Right lobe of liver (tissue), 6 donors: Measurements from ENCODE around the gene SURF6. TPM values are rescaled to one million over a fixed set of nuclear protein-coding genes. Genes with fewer than 3 reads are reported as not detected.
A peak's percentile ranks its signal among the peaks of the same experiment; 100 is the strongest.

Experiments
- ATAC-seq, 4 donors: fragments of 200-7000 bp; cut with Tn5 transposase; one replicate each; pipeline ENCODE4 v1.9.1; 2020; ENCODE audit warnings: mild to moderate bottlenecking in 4 of 4, moderate library complexity in 4 of 4
- DNase-seq, 3 donors: peaks; one replicate each; pipeline ENCODE4 v3.0.0-alpha.2; 2020
- H3K27ac ChIP-seq, 3 donors: fragments of 200-600 bp; one replicate each; pipeline ENCODE4 v1.8.0; 2022
- H3K27me3 ChIP-seq, 2 donors: fragments of 200-600 bp; one replicate each; pipeline ENCODE4 v1.8.0; 2022
- H3K36me3 ChIP-seq, 4 donors: fragments of 200-600 bp; sonication (generic) in 1 of 4; one replicate each; pipeline versions ENCODE4 v1.5.1 to v1.8.0; 2017 to 2022; ENCODE audit warnings: control low read depth in 1 of 4
- H3K4me1 ChIP-seq, 4 donors: fragments of 200-600 bp; sonication (generic) in 1 of 4; one replicate each; pipeline versions ENCODE4 v1.5.1 to v1.8.0; 2017 to 2022; ENCODE audit warnings: control low read depth in 1 of 4
- H3K4me3 ChIP-seq, 3 donors: fragments of 200-600 bp; one replicate each; pipeline ENCODE4 v1.8.0; 2022
- H3K9me3 ChIP-seq, 4 donors: fragments of 200-600 bp; sonication (generic) in 1 of 4; one replicate each; pipeline versions ENCODE4 v1.5.1 to v1.8.0; 2017 to 2022; ENCODE audit warnings: control low read depth in 1 of 4
- POLR2A ChIP-seq: fragments of 450-650 bp; IDR thresholded peaks from one replicate; pipeline ENCODE4 v1.6.1; 2017; ENCODE audit warnings: antibody characterized with exemption, mild to moderate bottlenecking
- WGBS: methylation state at CpG from one replicate; pipeline ENCODE4 v1.1.6; 2018; ENCODE audit warnings: low coverage, low lambda C conversion rate; ENCODE audit not compliant: insufficient coverage; ENCODE audit errors: missing lambda C conversion rate; 5-methylcytosine and 5-hydroxymethylcytosine counted together
- intact Hi-C, 2 donors: fragments of 100-400 bp; cut with DNase I; formaldehyde crosslinking; loops; one replicate each; pipeline versions ENCODE4 v1.11.2 to v1.14.1; 2022
- total RNA-seq, 6 experiments: library from RNA; depleted of rRNA in 2 of 6; stranded (reverse); fragments of >200 nt in 2 of 6; fragmentation: NEBNext Ultra II Directional in 3 of 6; extraction: Animal tissue kit (Norgen Biotek cat#: 25700) in 3 of 6; gene quantifications; one replicate each; pipeline versions ENCODE4 v1.1.0 to v1.2.4, GENCODE V29; 2016 to 2023
- TF ChIP-seq, protein P1 (sequence below), 4 donors: fragments of 200-600 bp in 3 of 4; fragments of 450-650 bp in 1 of 4; IDR thresholded peaks; one replicate each; pipeline versions ENCODE4 v1.5.1 to v1.8.0; 2016 to 2022; ENCODE audit warnings: antibody characterized with exemption in 4 of 4, mild to moderate bottlenecking in 2 of 4
- donor health status: DM: no; HTN: yes; CAD: no.
- donor health status: DM: no; HTN: no; CAD: no.
- donor health status: DM: no; HTN: no; CAD: no.
- donor health status: DM: no; HTN: yes; CAD: no.
- donor health status: DM: no; HTN: yes; CAD: no.

Gene SURF6
- total RNA-seq, 6 experiments from 2014 or later, result 5.8 to 8.8 (median 7.6) TPM

DNA sequence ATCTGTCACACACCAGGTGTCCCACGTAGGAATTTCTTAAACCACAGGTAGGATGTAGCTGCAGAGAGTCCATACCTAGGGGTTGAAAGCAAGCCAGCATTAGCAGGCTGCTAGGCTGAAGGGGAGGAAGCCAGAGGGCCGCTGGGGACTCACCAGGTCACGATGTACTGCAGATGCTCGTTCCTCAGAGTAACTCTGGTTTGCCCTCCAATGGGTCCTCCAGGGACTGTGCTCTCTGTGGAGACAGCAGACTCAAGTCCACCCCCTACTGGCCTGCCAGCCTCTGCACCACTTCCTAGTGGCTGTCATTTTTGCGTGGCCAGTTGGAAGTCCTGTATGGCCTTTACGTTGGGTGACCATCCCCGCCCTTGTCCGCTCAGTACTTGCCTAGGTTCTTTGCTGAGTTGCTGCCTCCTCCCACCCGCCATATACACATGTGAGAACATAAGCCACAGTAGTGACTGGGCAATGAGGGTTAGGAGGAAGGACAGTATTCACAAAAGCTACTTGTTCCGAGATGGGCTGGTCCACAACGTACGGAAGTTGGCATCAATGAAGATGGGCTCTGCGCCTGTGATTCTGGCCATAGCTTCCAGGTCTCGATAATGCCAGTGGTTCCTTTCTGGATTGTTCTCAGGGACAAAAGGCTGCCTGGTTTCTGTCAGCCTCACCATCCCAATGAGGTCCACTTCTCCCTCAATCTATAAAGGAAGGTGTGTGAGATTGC lies 16.1 kb upstream of the SURF6 start:
- no peak overlapping the region for H3K27ac ChIP-seq
- peaks cover 0 to 27% (median 8%) of the 10 kb centered on the region in 4 donors for H3K4me1 ChIP-seq
- no peaks in the 10 kb centered on the region for H3K9me3 ChIP-seq
- intact Hi-C loops, result loop anchor here in 1 of 2 donors (10.0 kb wide), 1 partner anchor 53 kb away; no protein-coding TSS in a partner anchor
- ATAC-seq (peak in 1 of 4 donors; percentile 7), DNase-seq (no peak)
- peaks cover 5 to 43% (median 23%) of the 10 kb centered on the region in 4 donors for H3K36me3 ChIP-seq
- no peak overlapping the region for H3K4me3 ChIP-seq
- TF ChIP-seq POLR2A, result no peak
- TF ChIP-seq, protein P1, sequence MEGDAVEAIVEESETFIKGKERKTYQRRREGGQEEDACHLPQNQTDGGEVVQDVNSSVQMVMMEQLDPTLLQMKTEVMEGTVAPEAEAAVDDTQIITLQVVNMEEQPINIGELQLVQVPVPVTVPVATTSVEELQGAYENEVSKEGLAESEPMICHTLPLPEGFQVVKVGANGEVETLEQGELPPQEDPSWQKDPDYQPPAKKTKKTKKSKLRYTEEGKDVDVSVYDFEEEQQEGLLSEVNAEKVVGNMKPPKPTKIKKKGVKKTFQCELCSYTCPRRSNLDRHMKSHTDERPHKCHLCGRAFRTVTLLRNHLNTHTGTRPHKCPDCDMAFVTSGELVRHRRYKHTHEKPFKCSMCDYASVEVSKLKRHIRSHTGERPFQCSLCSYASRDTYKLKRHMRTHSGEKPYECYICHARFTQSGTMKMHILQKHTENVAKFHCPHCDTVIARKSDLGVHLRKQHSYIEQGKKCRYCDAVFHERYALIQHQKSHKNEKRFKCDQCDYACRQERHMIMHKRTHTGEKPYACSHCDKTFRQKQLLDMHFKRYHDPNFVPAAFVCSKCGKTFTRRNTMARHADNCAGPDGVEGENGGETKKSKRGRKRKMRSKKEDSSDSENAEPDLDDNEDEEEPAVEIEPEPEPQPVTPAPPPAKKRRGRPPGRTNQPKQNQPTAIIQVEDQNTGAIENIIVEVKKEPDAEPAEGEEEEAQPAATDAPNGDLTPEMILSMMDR (IDR thresholded peaks at IDR 0.05), result peak; percentile 29 to 49 (median 40)
- 93% methylated on average over 6 of the region's 14 CpGs for WGBS
- H3K27me3 ChIP-seq, result no peaks in the 10 kb centered on the region

DNA sequence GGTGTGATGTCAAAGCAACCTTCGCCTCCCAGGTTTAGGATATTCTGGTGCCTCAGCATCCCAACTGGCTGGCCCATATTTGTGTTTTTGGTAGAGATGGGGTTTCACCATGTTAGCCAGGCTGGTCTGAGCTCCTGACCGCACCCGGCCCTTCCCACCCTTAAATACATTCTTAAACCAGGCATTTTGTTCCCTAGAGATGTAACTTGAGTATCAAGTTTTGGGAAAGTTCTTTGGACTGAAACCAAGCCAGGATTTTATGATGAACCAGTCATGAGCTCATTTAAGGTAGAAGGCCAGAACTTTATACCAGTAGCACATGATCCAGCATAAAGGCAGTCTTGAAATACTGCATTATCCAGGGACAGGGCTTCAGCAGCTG lies 15.5 kb upstream of the SURF6 start:
- Histone ChIP-seq H3K4me1 (peaks cover 0 to 30% (median 8%) of the 10 kb centered on the region in 4 donors), H3K27ac (no peak overlapping the region), H3K27me3 (no peaks in the 10 kb centered on the region), H3K9me3 (no peaks in the 10 kb centered on the region), H3K4me3 (no peak overlapping the region), H3K36me3 (peaks cover 5 to 43% (median 23%) of the 10 kb centered on the region in 4 donors)
- ATAC-seq (no peak), DNase-seq (no peak)
- WGBS, result 94% methylated on average over 2 of the region's 3 CpGs
- no peak for TF ChIP-seq POLR2A
- TF ChIP-seq, protein P1 (IDR thresholded peaks at IDR 0.05), result no peak
- intact Hi-C loops, result loop anchor here in 1 of 2 donors (10.0 kb wide), 1 partner anchor 53 kb away; no protein-coding TSS in a partner anchor

DNA sequence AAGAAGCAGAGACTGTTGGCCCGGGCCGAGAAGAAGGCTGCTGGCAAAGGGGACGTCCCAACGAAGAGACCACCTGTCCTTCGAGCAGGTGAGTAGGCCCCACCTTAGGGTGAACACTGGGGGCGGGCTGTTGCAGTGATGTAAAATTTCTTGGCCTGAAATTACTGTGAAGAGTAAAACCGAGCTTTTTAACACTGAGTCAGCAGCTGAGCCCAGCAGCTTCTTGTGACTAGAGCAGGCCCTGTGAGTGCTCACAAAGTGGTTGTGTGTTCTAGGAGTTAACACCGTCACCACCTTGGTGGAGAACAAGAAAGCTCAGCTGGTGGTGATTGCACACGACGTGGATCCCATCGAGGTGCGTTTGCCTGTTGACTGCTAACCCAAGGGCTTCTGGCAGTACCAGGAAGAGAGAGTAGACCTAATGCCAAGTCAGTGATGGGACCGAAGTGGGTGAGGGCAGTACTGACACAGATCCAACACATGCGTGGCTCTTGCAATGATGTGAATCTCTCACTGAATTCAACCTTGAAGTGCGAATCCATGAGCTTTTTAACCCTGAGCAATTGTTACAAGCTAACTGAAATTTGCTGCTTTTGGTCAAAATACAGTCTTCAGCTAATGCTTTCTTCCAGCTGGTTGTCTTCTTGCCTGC lies 14.1 kb upstream of the SURF6 start:
- WGBS, result 61% methylated on average over 5 of the region's 15 CpGs
- TF ChIP-seq, protein P1 (IDR thresholded peaks at IDR 0.05), result no peak
- TF ChIP-seq POLR2A, result no peak
- Histone ChIP-seq H3K36me3 (peaks cover 5 to 43% (median 23%) of the 10 kb centered on the region in 4 donors), H3K27me3 (no peaks in the 10 kb centered on the region), H3K9me3 (no peaks in the 10 kb centered on the region), H3K4me1 (peaks cover 0 to 27% (median 5%) of the 10 kb centered on the region in 4 donors), H3K4me3 (no peak overlapping the region), H3K27ac (no peak overlapping the region)
- ATAC-seq (no peak), DNase-seq (peak in 1 of 3 donors; percentile 39)
- intact Hi-C loops, result loop anchor here (10.0 kb wide), 2 partner anchors 55 to 135 kb away; no protein-coding TSS in a partner anchor

DNA sequence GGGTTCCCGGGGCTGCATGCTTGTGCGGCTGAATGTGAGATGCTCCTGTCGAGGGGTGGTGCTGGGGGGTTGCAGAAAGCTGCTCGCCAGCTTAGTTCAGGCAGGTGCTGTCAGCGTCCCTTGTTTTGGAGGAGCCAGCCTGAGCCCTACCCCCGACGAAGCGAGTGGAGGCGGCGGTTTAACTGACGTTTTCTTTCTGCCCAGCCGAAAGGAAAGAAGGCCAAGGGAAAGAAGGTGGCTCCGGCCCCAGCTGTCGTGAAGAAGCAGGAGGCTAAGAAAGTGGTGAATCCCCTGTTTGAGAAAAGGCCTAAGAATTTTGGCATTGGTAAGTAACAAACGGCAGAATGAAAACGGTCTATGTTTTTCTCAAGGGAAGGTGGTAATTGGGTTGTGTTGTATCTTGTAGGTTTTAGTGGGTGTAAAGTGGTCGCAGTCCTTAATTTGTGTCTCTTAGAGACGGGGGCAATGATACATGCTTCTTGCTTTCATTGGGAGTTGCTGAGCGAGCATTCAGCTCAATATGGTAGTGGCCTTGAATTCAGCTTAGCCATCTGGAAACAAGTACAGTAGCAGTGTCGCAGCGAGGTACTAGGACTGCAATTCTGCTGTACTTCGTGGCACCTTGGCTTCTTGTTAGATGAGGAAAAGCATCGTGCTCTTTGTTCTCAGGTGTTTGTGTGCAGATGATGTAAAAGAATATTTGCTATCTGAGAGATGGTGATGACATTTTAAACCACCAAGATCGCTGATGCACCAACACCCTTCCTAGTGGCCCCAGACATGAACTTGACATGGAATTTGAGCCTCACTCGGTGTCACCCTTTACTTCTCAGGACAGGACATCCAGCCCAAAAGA lies 13.0 kb upstream of the SURF6 start:
- TF ChIP-seq, protein P1 (IDR thresholded peaks at IDR 0.05), result no peak
- TF ChIP-seq POLR2A, result no peak
- Histone ChIP-seq H3K9me3 (no peaks in the 10 kb centered on the region), H3K4me1 (peaks cover 0 to 17% (median 4%) of the 10 kb centered on the region in 4 donors), H3K27me3 (no peaks in the 10 kb centered on the region), H3K36me3 (peaks cover 5 to 53% (median 28%) of the 10 kb centered on the region in 4 donors), H3K4me3 (peak overlapping the region; percentile 72 to 99 (median 98)), H3K27ac (peak overlapping the region; percentile 67 to 90 (median 74))
- WGBS, result 13% methylated on average over 25 of the region's 25 CpGs
- ATAC-seq (no peak), DNase-seq (no peak)
- intact Hi-C loops, result loop anchor here in 1 of 2 donors (10.0 kb wide), 1 partner anchor 136 kb away; no protein-coding TSS in a partner anchor
